ENCODE measurements around the gene S100A5. TPM values are rescaled to one million over a fixed set of nuclear protein-coding genes. Genes with fewer than 3 reads are reported as not detected.
"Not testable (repeated sequence)": the region's sequence is repeated elsewhere in the genome, so short reads cannot be mapped to it uniquely, and the experiment has no call there.

Gene S100A5
- total RNA-seq, 6 experiments from 2014 or later, result not detected

DNA sequence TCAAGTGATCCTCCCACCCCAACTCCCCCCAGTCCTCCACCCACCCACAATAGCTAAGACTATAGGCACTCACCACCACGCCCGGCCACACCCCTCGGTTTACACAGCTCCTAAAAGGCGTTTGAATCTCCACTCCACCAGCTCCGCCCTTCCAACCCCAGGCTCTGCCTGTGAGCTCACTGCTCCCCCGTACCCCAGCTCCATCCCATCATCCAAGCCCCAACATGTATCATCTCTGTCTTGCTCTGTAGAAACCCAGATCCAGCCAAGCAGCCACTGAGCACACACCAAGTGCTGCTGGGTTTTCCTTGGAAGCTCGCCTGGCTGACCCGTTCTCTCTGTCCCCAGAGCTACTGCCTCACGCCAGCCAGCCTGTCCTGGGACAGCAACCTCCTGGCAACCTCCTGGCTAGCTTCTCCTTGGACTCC, 36.9 kb upstream of the S100A5 start:
- TF ChIP-seq POLR2A (IDR thresholded peaks at IDR 0.05) (no peak), CTCF (IDR thresholded peaks at IDR 0.05) (no peak)
- H3K4me1 ChIP-seq, result peaks cover 0 to 3% (median 0%) of the 10 kb centered on the region in 4 donors
- no peaks in the 10 kb centered on the region for H3K27me3 ChIP-seq
- no peak overlapping the region for H3K4me3 ChIP-seq
- DNase-seq, result no peak
- intact Hi-C loops (cut with DNase I), result loop anchor here in 1 of 2 donors (10.0 kb wide), 1 partner anchor 67 kb away; no protein-coding TSS in a partner anchor
- ATAC-seq, result no peak
- H3K27ac ChIP-seq, result no peak overlapping the region
- H3K36me3 ChIP-seq, result no peaks in the 10 kb centered on the region
- no peaks in the 10 kb centered on the region for H3K9me3 ChIP-seq
- 62% methylated on average over 9 of the region's 9 CpGs for WGBS (ENCODE audit: insufficient coverage, low coverage, low lambda C conversion rate, missing lambda C conversion rate)

DNA sequence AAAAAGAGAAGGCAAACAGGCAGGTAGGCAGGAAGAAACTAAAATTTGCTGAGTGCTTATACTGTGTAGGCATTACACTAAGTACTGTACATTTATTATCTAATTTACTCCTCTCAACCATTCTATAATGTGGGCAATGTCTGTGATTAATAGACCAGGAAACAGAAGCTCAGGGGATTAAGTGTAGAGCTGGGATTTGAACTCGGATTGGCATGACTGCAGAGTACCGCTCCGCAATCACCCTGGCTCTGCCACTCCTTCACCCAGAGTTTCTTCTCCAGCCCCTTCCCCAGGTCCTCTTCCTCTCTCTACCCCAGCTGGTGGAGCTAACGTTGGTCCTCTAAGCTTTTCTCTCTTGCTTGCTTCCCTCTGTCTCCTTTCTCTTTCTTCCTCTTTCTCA, 36.4 kb upstream of the S100A5 start:
- DNase-seq, result no peak
- 66% methylated on average over 4 of the region's 4 CpGs for WGBS (ENCODE audit: insufficient coverage, low coverage, low lambda C conversion rate, missing lambda C conversion rate)

GRCh38 chr1:153575497-153575896, 34.8 kb upstream of the S100A5 start:
- not testable (repeated sequence) for H3K36me3 ChIP-seq, H3K4me3 ChIP-seq, H3K9me3 ChIP-seq, ATAC-seq, H3K4me1 ChIP-seq, H3K27me3 ChIP-seq, H3K27ac ChIP-seq, DNase-seq
- WGBS (ENCODE audit: insufficient coverage, low coverage, low lambda C conversion rate, missing lambda C conversion rate), result 75% methylated on average over 7 of the region's 10 CpGs
- intact Hi-C loops (cut with DNase I), result loop anchor here in 1 of 2 donors (10.0 kb wide), 1 partner anchor 69 kb away; no protein-coding TSS in a partner anchor

More for the DNA sequence above, 36.4 kb upstream of the S100A5 start:
- Histone ChIP-seq H3K4me3 (no peak overlapping the region), H3K9me3 (no peaks in the 10 kb centered on the region), H3K4me1 (peaks cover 0 to 3% (median 0%) of the 10 kb centered on the region in 4 donors), H3K27me3 (no peaks in the 10 kb centered on the region), H3K27ac (no peak overlapping the region), H3K36me3 (no peaks in the 10 kb centered on the region)
- no peak for ATAC-seq
- TF ChIP-seq CTCF (IDR thresholded peaks at IDR 0.05) (no peak), POLR2A (IDR thresholded peaks at IDR 0.05) (no peak)
- intact Hi-C loops (cut with DNase I), result loop anchor here in 1 of 2 donors (10.0 kb wide), 1 partner anchor 68 kb away; no protein-coding TSS in a partner anchor

GRCh38 chr1:153575081-153575491, 34.4 kb upstream of the S100A5 start:
- 100% methylated on average over 1 of the region's 35 CpGs for whole genome bisulfite sequencing (ENCODE audit: insufficient coverage, low coverage, low lambda C conversion rate, missing lambda C conversion rate)
- intact Hi-C loops (cut with DNase I), result loop anchor here in 1 of 2 donors (10.0 kb wide), 1 partner anchor 70 kb away; no protein-coding TSS in a partner anchor
- H3K27me3 ChIP-seq, H3K9me3 ChIP-seq, H3K4me1 ChIP-seq, H3K27ac ChIP-seq, H3K4me3 ChIP-seq, DNase-seq, H3K36me3 ChIP-seq, ATAC-seq: not testable (repeated sequence)

DNA sequence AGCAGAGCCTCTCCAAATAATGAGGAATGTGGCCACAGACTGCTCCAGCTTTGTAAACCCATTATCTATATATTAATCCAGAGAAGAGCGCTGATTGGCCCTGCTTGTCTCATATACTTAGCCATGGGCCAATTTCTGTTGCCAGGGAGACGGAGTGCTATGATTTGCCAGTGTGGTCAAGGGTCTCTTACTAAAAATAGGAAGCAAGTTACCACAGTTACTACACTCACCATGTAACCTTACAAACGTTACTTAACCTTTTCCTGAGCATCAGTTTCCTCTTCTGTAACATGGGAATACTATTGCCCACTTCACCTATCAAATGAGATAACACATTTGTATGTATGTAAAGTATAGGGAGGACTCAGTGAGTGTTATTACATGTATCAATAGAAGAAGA, 32.6 kb upstream of the S100A5 start:
- Histone ChIP-seq H3K9me3 (no peaks in the 10 kb centered on the region), H3K27me3 (no peaks in the 10 kb centered on the region), H3K4me3 (no peak overlapping the region), H3K4me1 (peaks cover 0 to 6% (median 1%) of the 10 kb centered on the region in 4 donors), H3K36me3 (no peaks in the 10 kb centered on the region), H3K27ac (no peak overlapping the region)
- TF ChIP-seq POLR2A (IDR thresholded peaks at IDR 0.05) (no peak), CTCF (IDR thresholded peaks at IDR 0.05) (no peak)
- WGBS (ENCODE audit: insufficient coverage, low coverage, low lambda C conversion rate, missing lambda C conversion rate), result 58% methylated on average over 3 of the region's 3 CpGs
- intact Hi-C loops (cut with DNase I), result loop anchor here in 1 of 2 donors (10.0 kb wide), 1 partner anchor 71 kb away; no protein-coding TSS in a partner anchor
- no peak for DNase-seq
- no peak for ATAC-seq
